KOPT-K1 (cell line): ENCODE data around the gene SRR.
"Not testable (repeated sequence)": the region's sequence is repeated elsewhere in the genome, so short reads cannot be mapped to it uniquely, and the experiment has no call there.

Experiments
- H3K27ac ChIP-seq: fragments of 200-600 bp; sonication (generic); 2 replicates; pipeline ENCODE4 v1.5.1; 2016; ENCODE audit warnings: antibody characterized with exemption, mild to moderate bottlenecking, low read depth, low read length; ENCODE audit not compliant: poor library complexity, severe bottlenecking
- H3K36me3 ChIP-seq: fragments of 200-600 bp; sonication (generic); 2 replicates; pipeline ENCODE4 v1.5.1; 2017; ENCODE audit warnings: antibody characterized with exemption, mild to moderate bottlenecking, low read length, moderate library complexity; ENCODE audit not compliant: insufficient read depth
- H3K9me3 ChIP-seq: fragments of 200-600 bp; sonication (generic); 2 replicates; pipeline ENCODE4 v1.5.1; 2017; ENCODE audit warnings: antibody characterized with exemption, low read length, mild to moderate bottlenecking; ENCODE audit not compliant: insufficient read depth, poor library complexity, severe bottlenecking

The SRR gene

GRCh38 chr17:2316916-2317205 is 13.1 kb downstream of the SRR start:
- not testable (repeated sequence) for H3K9me3 ChIP-seq, H3K27ac ChIP-seq

DNA sequence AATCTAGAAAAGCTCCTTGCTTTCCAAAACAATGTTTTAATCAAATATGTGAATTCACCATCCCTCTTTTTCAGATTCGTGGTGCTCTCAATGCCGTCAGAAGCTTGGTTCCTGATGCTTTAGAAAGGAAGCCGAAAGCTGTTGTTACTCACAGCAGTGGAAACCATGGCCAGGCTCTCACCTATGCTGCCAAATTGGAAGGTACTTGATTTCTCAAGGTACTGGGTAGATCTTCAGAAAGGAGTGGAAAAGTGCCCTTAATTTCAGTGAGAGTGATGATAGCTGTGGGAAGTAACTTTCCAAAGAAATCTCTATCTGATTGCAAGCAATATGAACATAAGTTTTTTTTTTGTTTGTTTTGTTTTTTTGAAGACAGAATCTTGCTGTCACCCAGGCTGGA is 14.0 kb downstream of the SRR start:
- Histone ChIP-seq H3K9me3 (no peaks in the 10 kb centered on the region), H3K36me3 (peaks cover 20% of the 10 kb centered on the region), H3K27ac (no peak overlapping the region)

More at GRCh38 chr17:2316916-2317205, 13.1 kb downstream of the SRR start:
- H3K36me3 ChIP-seq: peaks cover 11% of the 10 kb centered on the region

DNA sequence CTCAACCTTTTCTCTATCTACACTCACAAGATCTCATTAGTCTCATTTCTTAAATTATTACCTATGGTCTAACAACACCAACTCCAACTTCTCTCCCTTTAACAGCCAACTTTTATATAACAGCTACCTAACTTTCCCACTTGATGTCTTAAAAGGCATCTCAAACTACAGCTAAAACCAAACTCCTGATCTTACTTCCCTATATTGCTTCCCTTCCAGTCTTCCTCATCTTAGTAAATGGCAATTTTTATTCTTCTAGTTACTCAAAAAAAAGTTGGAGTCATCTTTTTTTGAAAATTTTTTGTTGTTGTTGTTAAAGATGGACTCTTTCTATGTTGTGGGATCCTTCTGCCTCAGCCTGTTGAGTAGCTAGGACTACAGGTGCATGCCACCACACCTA is 15.3 kb downstream of the SRR start:
- Histone ChIP-seq H3K27ac (no peak overlapping the region), H3K36me3 (peaks cover 33% of the 10 kb centered on the region), H3K9me3 (no peaks in the 10 kb centered on the region)

DNA sequence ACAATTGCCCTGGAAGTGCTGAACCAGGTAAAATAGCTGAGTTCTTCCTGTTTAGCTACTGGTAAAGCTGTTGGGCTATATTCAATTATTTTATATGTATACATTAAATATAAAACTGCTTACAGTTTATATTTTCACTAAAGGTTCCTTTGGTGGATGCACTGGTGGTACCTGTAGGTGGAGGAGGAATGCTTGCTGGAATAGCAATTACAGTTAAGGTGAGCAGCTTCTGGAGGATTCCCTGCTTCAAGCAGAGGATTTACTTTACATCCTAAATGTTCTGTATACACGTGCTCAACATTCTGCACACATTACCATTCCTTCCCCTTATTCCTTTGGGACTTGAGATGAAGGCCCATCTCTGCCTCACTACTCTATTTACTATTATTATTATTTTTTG is 17.6 kb downstream of the SRR start:
- Histone ChIP-seq H3K27ac (no peak overlapping the region), H3K36me3 (peaks cover 56% of the 10 kb centered on the region), H3K9me3 (no peaks in the 10 kb centered on the region)

GRCh38 chr17:2323629-2324314 is 20.0 kb downstream of the SRR start:
- H3K9me3 ChIP-seq: no peaks in the 10 kb centered on the region
- peaks cover 80% of the 10 kb centered on the region for H3K36me3 ChIP-seq
- H3K27ac ChIP-seq: no peak overlapping the region

DNA sequence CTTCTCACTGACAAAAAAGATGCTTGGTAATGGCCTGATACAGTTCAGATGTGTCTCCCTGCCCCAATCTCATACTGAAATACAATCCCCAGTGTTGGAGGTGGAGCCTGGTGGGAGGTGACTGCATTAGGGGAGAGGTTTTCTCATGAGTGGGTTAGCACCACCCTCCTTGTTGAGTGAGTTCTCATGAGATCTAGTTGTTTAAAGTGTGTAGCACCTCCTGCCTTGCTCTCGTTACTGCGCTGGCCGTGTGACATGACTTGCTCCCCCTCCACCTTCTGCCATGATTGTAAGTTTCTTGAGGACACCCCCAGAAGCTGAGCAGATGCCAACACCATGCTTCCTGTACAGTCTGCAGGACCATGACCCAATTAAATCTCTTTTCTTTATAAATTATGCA is 27.6 kb downstream of the SRR start:
- Histone ChIP-seq H3K27ac (no peak overlapping the region), H3K9me3 (no peaks in the 10 kb centered on the region), H3K36me3 (peaks cover 94% of the 10 kb centered on the region)

GRCh38 chr17:2335726-2336214 is 32.0 kb downstream of the SRR start:
- Histone ChIP-seq H3K9me3 (no peaks in the 10 kb centered on the region), H3K36me3 (peaks cover 49% of the 10 kb centered on the region), H3K27ac (peak overlapping the region; percentile 80)

DNA sequence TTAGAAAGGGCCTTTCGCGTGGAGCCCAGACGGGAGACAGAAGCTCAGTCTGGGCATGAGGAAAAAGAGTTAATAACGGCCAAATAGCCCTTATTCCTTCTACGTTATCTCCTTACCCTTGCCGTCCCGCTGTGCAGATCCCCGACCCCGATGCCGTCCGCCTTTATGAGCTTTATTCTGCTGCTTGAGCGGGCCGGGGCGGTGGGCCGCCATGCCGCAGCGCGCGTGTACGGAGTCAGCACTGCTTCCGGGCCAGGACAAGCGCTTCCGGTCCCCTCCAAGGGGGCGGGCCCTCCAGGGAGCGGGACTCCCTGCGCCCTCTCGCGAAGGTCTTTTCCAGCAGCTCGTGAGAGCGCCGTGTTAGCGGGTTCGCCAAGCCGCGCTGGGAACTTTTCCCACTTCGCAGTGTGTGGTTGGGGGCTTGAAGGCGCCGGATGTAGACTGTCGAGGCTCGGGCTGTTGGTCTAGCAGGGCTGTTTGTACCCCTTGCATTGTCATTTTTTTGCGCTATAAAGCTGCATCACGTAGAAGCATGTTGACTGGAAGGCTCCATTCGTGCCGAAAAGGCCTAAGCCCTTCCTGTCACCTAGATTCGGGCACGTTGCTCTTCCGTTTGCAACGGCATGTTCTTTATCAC is 32.6 kb downstream of the SRR start, which contains the start of gene TSR1:
Gene TSR1, minus strand, starts transcription at position 243 of the 637 bp plus-strand sequence. Its CDS starts 30 bp downstream, at position 213.
- Histone ChIP-seq H3K9me3 (no peaks in the 10 kb centered on the region), H3K36me3 (peaks cover 49% of the 10 kb centered on the region), H3K27ac (peak within 1 kb of the TSS; percentile 80)

- no peaks in the 10 kb centered on the region for H3K9me3 ChIP-seq
- peak within 1 kb of the TSS; percentile 80 for H3K27ac ChIP-seq
- peaks cover 49% of the 10 kb centered on the region for H3K36me3 ChIP-seq
These were observed 33.2 kb downstream of the SRR start, which contains the start of gene SGSM2 for GRCh38 chr17:2336852-2337543. Gene SGSM2 (plus strand): TSS chr17:2337501. CDS start chr17:2337689, 188 bp downstream.

DNA sequence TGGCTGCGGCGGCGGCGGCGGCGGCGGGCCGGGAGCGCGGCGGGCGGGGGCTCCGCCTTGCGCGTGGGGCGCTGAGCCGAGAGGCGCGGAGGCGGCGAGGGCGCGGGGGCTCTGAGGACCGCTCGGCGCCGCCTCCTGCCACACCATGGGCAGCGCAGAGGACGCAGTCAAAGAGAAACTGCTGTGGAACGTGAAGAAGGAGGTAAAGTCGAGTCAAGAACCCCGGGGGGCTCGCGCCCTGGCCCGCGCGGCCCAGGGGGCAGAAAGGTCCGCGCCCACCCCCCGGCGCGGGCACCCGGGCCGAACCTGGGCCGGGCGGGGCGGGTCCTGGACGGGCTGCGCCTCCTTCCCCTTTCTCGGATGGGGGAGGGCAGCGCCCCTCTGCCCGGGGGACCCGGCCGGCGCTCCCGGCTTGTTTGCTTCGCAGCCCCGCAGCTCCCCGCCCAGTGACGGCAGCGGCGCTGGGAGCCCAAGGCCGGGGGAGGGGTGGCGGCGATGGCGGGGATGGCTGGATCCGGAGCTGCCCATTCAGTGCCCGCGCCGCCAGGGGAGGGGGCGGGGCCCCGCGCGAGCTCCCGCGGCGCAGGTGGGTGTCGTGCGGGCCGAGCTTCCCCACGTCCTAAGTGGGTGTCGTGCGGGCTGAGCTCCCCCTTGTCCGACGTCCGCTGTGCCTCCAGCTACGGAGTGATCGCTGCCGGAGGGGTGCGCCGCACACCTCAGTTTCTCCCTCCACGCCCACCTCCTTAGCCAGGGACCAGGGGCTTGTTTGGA is 34.0 kb downstream of the SRR start:
- H3K9me3 ChIP-seq: no peaks in the 10 kb centered on the region
- H3K27ac ChIP-seq: peak overlapping the region; percentile 80
- peaks cover 48% of the 10 kb centered on the region for H3K36me3 ChIP-seq

DNA sequence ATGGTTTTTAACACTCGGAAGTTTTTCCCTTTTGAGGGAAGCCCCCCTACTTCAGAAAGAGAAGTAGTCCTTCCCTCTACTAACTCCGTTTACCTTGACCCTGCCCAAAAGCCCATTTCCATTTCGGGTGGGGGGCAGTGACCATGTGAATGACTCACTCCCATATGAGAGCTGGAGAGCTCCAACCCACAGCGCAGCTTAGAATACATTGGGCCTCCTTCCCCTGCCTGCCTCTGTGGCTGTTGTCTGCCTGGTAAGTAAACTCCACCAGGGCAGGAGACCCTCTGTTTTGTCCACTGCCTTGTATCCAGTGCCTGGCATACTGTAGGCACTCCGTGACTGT is 34.5 kb downstream of the SRR start:
- peak overlapping the region; percentile 80 for H3K27ac ChIP-seq
- H3K9me3 ChIP-seq: no peaks in the 10 kb centered on the region
- peaks cover 46% of the 10 kb centered on the region for H3K36me3 ChIP-seq

DNA sequence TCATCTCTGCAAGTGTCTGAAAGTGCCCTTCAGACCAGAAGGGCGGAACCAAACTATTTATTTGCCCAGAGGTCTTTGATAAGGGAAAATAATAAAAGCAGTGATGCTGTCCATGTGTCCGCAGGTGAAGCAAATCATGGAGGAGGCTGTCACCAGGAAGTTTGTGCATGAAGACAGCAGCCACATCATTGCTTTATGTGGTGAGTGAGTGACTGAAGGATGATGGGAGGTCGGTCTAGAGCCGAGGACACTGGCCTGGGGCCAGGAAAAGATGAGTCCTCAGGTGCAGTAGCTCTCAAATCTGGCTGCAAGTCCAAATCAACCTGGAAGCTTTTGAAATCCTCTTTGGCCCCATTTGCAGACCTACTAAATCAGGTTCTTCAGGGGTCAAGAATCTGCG is 39.7 kb downstream of the SRR start:
- H3K9me3 ChIP-seq: no peaks in the 10 kb centered on the region
- H3K27ac ChIP-seq: no peak overlapping the region
- H3K36me3 ChIP-seq: peaks cover 60% of the 10 kb centered on the region

DNA sequence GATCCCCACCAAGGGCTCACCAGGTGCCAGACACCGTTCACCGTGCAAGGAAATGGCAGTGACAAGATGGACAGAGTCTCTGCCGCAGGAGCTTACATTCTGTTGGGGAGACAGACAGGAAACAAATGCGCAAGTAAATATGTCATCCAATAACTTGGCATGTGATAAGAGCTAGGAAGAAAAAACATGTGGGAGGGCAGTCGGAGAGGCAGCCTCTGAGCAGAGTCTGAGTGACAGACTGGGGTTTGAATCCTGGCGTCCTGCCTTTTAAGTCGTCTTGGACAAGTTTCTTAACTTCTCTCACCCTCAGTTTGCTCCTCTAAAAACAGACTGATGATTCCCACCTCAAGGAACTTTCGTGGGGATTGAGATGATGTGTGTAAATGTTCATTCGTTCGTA is 40.8 kb downstream of the SRR start:
- Histone ChIP-seq H3K36me3 (peaks cover 60% of the 10 kb centered on the region), H3K27ac (no peak overlapping the region), H3K9me3 (no peaks in the 10 kb centered on the region)

GRCh38 chr17:2346475-2346874 is 42.7 kb downstream of the SRR start:
- Histone ChIP-seq H3K9me3 (no peaks in the 10 kb centered on the region), H3K36me3 (peaks cover 53% of the 10 kb centered on the region), H3K27ac (no peak overlapping the region)
